SU-DHL-6 (cell line): ENCODE data around the gene JAM2.

Experiments
- H2AFZ ChIP-seq: fragments of 200-600 bp; sonication (generic); 2 replicates; pipeline ENCODE4 v1.6.1; 2014; ENCODE audit warnings: low read depth, mild to moderate bottlenecking, moderate library complexity, mixed read lengths, antibody characterized with exemption, low read length; ENCODE audit not compliant: severe bottlenecking
- H3F3A ChIP-seq: fragments of 200-600 bp; shearing (Covaris generic); 2 replicates; pipeline ENCODE4 v1.6.0; 2016; ENCODE audit warnings: antibody characterized with exemption, mild to moderate bottlenecking; ENCODE audit not compliant: insufficient read depth
- H3K27ac ChIP-seq: fragments of 200-600 bp; sonication (generic); 2 replicates; pipeline ENCODE4 v1.5.1; 2016; ENCODE audit warnings: low read depth, mild to moderate bottlenecking, low read length, moderate library complexity, mixed read lengths
- H3K27me3 ChIP-seq: fragments of 200-600 bp; sonication (generic), shearing (Covaris generic); 2 replicates; pipeline ENCODE4 v1.6.0; 2014; ENCODE audit warnings: mild to moderate bottlenecking, low read length
- H3K36me3 ChIP-seq: fragments of 200-600 bp; sonication (generic); 2 replicates; pipeline ENCODE4 v1.6.1; 2014; ENCODE audit warnings: mild to moderate bottlenecking, low read length, mixed read lengths
- H3K4me2 ChIP-seq: fragments of 300-600, 200-600 bp; shearing (Covaris generic), sonication (generic); 2 replicates; pipeline ENCODE4 v1.6.0; 2014; ENCODE audit warnings: low read length, low read depth, mild to moderate bottlenecking; ENCODE audit not compliant: poor library complexity, severe bottlenecking
- H3K4me3 ChIP-seq: fragments of 200-600 bp; sonication (generic); 2 replicates; pipeline ENCODE4 v1.5.1; 2014; ENCODE audit warnings: antibody characterized with exemption, low read length, mild to moderate bottlenecking, mixed read lengths; ENCODE audit not compliant: insufficient read depth, poor library complexity, severe bottlenecking
- H3K79me2 ChIP-seq: fragments of 200-600 bp; sonication (generic); 2 replicates; pipeline ENCODE4 v1.6.1; 2014; ENCODE audit warnings: mild to moderate bottlenecking, low read length, moderate library complexity; ENCODE audit not compliant: insufficient read depth
- H3K9ac ChIP-seq: fragments of 200-600 bp; sonication (generic); 2 replicates; pipeline ENCODE4 v1.7.0; 2014; ENCODE audit warnings: mild to moderate bottlenecking, low read length
- H3K9me2 ChIP-seq: fragments of 200-600 bp; sonication (generic); replicated peaks from 2 replicates; pipeline ENCODE4 v1.6.1; 2014; ENCODE audit warnings: low read length; ENCODE audit not compliant: insufficient read depth
- H3K9me3 ChIP-seq: fragments of 200-600 bp; sonication (generic); 2 replicates; pipeline ENCODE4 v1.6.1; 2014; ENCODE audit warnings: low read length, mixed read lengths; ENCODE audit not compliant: insufficient read depth
- H4K20me1 ChIP-seq: fragments of 200-600 bp; sonication (generic); 2 replicates; pipeline ENCODE4 v1.6.1; 2014; ENCODE audit warnings: low read depth, mild to moderate bottlenecking, antibody characterized with exemption, low read length, moderate library complexity, mixed read lengths
- EZH2phosphoT487 ChIP-seq: fragments of 200-600 bp; sonication (generic), shearing (Covaris generic); conservative IDR thresholded peaks from 2 replicates; pipeline ENCODE4 v1.6.1; 2018; ENCODE audit warnings: mild to moderate bottlenecking, antibody characterized with exemption, low read length, moderate library complexity, mixed read lengths
- TF ChIP-seq, protein P1 (sequence below): fragments of 200-600 bp; sonication (generic); IDR thresholded peaks from one replicate; pipeline ENCODE4 v1.5.1; 2017; ENCODE audit warnings: antibody characterized with exemption, mild to moderate bottlenecking, low read length, moderate library complexity; ENCODE audit not compliant: insufficient read depth, poor library complexity, severe bottlenecking

The JAM2 gene, protein sequence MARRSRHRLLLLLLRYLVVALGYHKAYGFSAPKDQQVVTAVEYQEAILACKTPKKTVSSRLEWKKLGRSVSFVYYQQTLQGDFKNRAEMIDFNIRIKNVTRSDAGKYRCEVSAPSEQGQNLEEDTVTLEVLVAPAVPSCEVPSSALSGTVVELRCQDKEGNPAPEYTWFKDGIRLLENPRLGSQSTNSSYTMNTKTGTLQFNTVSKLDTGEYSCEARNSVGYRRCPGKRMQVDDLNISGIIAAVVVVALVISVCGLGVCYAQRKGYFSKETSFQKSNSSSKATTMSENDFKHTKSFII

DNA sequence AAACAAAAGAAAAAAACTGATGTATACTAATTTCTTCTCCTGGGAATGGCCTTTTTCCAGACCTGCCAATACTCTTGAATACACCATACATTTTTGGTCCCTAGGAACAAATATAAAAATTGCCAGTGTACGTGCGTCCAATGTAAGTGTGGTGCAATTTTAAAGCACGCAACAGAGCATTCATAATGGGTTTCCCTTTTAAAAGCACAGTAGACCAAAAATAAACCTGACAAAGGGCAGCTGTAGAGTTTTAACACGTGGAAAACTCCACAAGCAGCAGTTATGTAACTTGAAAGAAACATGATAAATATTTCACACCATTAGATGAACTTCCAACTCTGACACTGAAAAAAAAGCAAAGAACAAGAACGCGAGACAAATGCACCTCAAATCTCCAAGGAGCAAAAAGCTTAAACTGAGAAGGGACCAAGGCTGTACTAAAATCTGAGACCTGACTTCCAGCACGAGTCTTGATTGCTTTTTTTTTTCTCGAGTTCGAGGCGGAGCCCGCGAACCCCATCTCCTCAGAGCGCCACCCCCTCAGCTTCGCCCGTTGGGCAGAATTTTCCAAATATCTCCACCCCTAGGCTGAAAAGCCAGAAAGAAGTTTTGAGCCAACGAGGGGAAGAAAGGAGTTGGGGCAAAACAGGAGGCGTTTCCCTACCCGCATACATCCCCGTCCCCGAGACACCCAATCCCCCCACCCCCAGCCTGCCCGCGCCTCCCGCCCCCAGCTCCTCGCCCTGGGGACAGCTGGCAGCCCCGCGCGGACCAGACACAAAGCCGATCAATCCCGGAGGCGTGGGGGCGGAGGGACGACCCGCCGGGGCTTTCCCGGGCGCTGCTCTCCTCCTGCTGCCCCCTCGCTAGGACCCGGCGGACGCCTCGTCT is at the start of gene JAM2:
TSS of gene JAM2 (plus strand) at position 599 of the 891 bp plus-strand sequence. CDS start 564 bp downstream, outside the sequence.
- no peaks in the 10 kb centered on the region for H4K20me1 ChIP-seq
- H3K27ac ChIP-seq, result peak within 1 kb of the TSS; percentile 56
- TF ChIP-seq, protein P1, sequence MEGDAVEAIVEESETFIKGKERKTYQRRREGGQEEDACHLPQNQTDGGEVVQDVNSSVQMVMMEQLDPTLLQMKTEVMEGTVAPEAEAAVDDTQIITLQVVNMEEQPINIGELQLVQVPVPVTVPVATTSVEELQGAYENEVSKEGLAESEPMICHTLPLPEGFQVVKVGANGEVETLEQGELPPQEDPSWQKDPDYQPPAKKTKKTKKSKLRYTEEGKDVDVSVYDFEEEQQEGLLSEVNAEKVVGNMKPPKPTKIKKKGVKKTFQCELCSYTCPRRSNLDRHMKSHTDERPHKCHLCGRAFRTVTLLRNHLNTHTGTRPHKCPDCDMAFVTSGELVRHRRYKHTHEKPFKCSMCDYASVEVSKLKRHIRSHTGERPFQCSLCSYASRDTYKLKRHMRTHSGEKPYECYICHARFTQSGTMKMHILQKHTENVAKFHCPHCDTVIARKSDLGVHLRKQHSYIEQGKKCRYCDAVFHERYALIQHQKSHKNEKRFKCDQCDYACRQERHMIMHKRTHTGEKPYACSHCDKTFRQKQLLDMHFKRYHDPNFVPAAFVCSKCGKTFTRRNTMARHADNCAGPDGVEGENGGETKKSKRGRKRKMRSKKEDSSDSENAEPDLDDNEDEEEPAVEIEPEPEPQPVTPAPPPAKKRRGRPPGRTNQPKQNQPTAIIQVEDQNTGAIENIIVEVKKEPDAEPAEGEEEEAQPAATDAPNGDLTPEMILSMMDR, result no peak
- no peak for TF ChIP-seq EZH2phosphoT487
- peak within 1 kb of the TSS; percentile 68 for H3K4me3 ChIP-seq
- H3K9me3 ChIP-seq, result no peaks in the 10 kb centered on the region
- peak within 1 kb of the TSS; percentile 85 for H3K4me2 ChIP-seq
- H3K9ac ChIP-seq, result peak within 1 kb of the TSS; percentile 70
- no peaks in the 10 kb centered on the region for H3K27me3 ChIP-seq
- H3K36me3 ChIP-seq, result no peaks in the 10 kb centered on the region
- H2AFZ ChIP-seq, result peak within 1 kb of the TSS; percentile 98
- no peaks in the 10 kb centered on the region for H3K79me2 ChIP-seq
- no peaks in the 10 kb centered on the region for H3K9me2 ChIP-seq
- peaks cover 7% of the 10 kb centered on the region; the same call in 1 of the 2 replicates for H3F3A ChIP-seq

DNA sequence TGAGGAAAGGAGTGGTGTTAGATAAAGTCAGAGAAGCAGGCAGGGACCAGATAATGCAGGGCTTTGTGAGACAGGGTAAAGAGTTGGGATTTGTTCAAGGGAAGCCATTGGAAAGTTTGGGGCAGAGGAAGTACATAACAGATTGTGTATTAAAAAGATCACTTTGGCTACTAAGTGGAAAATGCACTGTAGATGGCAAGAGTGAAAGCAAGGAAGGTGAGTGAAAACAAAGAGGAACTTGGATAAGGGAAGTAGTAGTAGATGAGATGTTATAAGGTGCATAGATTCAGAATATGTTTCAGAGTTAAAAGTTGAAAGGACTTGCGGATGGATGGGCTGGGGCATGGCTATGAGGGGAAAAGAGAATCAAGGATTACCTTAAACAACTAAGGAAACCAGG is 49.2 kb upstream of the JAM2 start:
- no peaks in the 10 kb centered on the region for H3K27me3 ChIP-seq
- H3K4me2 ChIP-seq, result no peak overlapping the region
- no peaks in the 10 kb centered on the region for H4K20me1 ChIP-seq
- no peak overlapping the region for H3K27ac ChIP-seq
- H3K9me3 ChIP-seq, result no peaks in the 10 kb centered on the region
- no peaks in the 10 kb centered on the region for H3K9me2 ChIP-seq
- no peak overlapping the region for H3K4me3 ChIP-seq
- no peak overlapping the region for H3K9ac ChIP-seq
- peaks cover 7% of the 10 kb centered on the region; the same call in 1 of the 2 replicates for H3F3A ChIP-seq
- no peaks in the 10 kb centered on the region for H3K79me2 ChIP-seq
- peaks cover 59% of the 10 kb centered on the region for H3K36me3 ChIP-seq
- H2AFZ ChIP-seq, result no peak overlapping the region
- TF ChIP-seq EZH2phosphoT487, result no peak
- TF ChIP-seq, protein P1, result no peak

DNA sequence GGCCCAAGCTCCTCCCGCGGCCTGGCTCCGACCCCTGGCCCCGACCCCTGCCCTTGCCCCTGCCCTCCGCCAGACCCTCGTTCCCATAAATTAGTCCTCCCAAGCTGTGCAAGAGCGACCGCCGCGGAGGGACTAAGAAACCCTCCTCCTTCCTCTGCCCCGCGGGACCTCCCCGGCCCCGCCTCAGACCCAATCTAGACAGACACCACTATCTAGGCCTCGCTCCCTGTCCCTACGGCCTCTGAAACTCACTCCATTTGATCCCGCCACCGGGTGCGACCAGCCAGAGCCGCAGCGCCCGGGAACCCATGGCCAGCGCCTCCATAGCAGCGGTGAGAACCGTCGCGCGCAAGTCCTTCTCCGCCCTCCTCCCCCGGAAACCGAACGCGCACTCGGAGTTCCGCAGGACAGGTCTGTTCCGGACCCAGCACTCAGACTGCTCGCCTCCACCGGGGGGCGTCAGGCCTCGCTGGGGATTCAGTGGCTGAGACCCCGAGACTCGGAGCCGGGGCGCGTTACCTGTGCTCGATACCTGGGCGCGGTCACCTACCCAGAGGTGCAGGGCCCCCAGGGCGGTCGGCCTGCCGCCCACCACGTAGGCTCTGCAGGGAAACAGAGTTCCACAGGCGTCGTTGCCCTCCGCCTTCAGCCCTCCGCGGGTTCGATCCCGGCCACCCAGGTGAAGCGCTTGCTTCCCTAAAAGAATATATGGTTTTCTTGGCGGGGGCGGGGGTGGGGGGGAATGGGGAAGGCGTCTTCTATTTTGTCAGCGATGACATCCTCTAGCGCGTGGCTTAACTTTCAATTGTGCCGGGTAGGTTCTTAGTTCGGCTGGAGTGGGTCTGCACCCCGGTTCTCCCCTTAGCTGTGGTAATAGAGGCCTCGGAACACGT is 31.7 kb upstream of the JAM2 start, which contains the start of gene MRPL39:
TSS of gene MRPL39 (minus strand) at position 331 of the 893 bp plus-strand sequence. CDS start at position 325, 6 bp downstream.
- peak within 1 kb of the TSS; percentile 100 for H3K4me3 ChIP-seq
- peak within 1 kb of the TSS; percentile 97 for H3K9ac ChIP-seq

More for the DNA sequence above, 31.7 kb upstream of the JAM2 start, which contains the start of gene MRPL39:
- Histone ChIP-seq H3K4me2 (peak within 1 kb of the TSS; percentile 95), H3K27ac (peak within 1 kb of the TSS; percentile 43), H3K9me3 (no peaks in the 10 kb centered on the region), H3F3A (no peaks in the 10 kb centered on the region), H3K27me3 (no peaks in the 10 kb centered on the region), H3K9me2 (no peaks in the 10 kb centered on the region), H3K79me2 (peaks cover 38% of the 10 kb centered on the region), H4K20me1 (no peaks in the 10 kb centered on the region), H3K36me3 (peaks cover 23% of the 10 kb centered on the region), H2AFZ (peak within 1 kb of the TSS; percentile 97)
- TF ChIP-seq EZH2phosphoT487, result no peak
- TF ChIP-seq, protein P1, result peak; percentile 58
